A549 (cell line): Measurements from ENCODE around the gene PEAK3. TPM values are rescaled to one million over a fixed set of nuclear protein-coding genes. Genes with fewer than 3 reads are reported as not detected.
A peak's percentile ranks its signal among the peaks of the same experiment; 100 is the strongest.

Experiments used
- ATAC-seq, 2 experiments: fragments of 200-7000 bp in 1 of 2; fragments of >200 bp in 1 of 2; cut with Nextera tagmentation in 1 of 2; cut with Tn5 transposase in 1 of 2; 3 replicates each; pipeline versions ENCODE4 v1.8.0 to v1.9.1; 2018 to 2020; ENCODE audit warnings: mild to moderate bottlenecking in 1 of 2, moderate library complexity in 1 of 2
- CTCF ChIA-PET: fragments of 300-600 bp; sonication (Branson Sonifier 250); formaldehyde crosslinking; extraction: SDS; loops from one replicate; lab custom pipeline; 2021; ENCODE audit warnings: antibody characterized with exemption, inconsistent platforms; lab: Yijun Ruan, JAX
- POLR2A ChIA-PET: fragments of 350-600 bp; formaldehyde crosslinking; extraction: SDS; loops from one replicate; lab custom pipeline; 2021; ENCODE audit warnings: antibody characterized with exemption, inconsistent platforms; lab: Yijun Ruan, JAX
- DNase-seq, 2 experiments: peaks; one replicate each; pipeline versions ENCODE4 v3.0.0 to v3.0.0-alpha.2; 2011 to 2016; ENCODE audit warnings: low read depth in 1 of 2, low spot score in 1 of 2
- FAIRE-seq: peaks from 2 replicates; lab custom pipeline; 2011; peaks lifted over from hg19 to GRCh38; lab: Jason Lieb, UNC
- H3K27ac ChIP-seq, 2 experiments: fragments of >200 bp; sonication (Bioruptor Twin); formaldehyde crosslinking; 3 replicates each; pipeline ENCODE4 v1.5.1; 2016 to 2017
- H3K4me1 ChIP-seq: fragments of >200 bp; sonication (Bioruptor Twin); formaldehyde crosslinking; 3 replicates; pipeline ENCODE4 v1.6.1; 2016
- H3K4me2 ChIP-seq: fragments of >200 bp; sonication (Bioruptor Twin); formaldehyde crosslinking; 3 replicates; pipeline ENCODE4 v1.6.1; 2016
- H3K4me3 ChIP-seq: fragments of >200 bp; sonication (Bioruptor Twin); formaldehyde crosslinking; 3 replicates; pipeline ENCODE4 v1.5.1; 2016
- H3K9me3 ChIP-seq: fragments of >200 bp; sonication (Bioruptor Twin); formaldehyde crosslinking; 3 replicates; pipeline ENCODE4 v1.6.1; 2016
- BHLHE40 ChIP-seq: IDR thresholded peaks from 2 replicates; pipeline ENCODE4 v1.6.1; 2012; ENCODE audit warnings: low read depth, low read length, inconsistent platforms
- CBX8 ChIP-seq: fragments of 200-600 bp; sonication (generic); IDR thresholded peaks from 2 replicates; pipeline ENCODE4 v1.6.1; 2016
- CHD2 ChIP-seq: fragments of 150-350 bp; IDR thresholded peaks from 2 replicates; pipeline ENCODE4 v1.6.1; 2014; ENCODE audit warnings: low read length; ENCODE audit not compliant: partially characterized antibody
- FOXS1 ChIP-seq: fragments of 250-450 bp; sonication (Bioruptor Pico); IDR thresholded peaks from 2 replicates; pipeline ENCODE4 v1.5.0; 2020; ENCODE audit warnings: mild to moderate bottlenecking, moderate library complexity
- HDAC2 ChIP-seq: fragments of 200-600 bp; sonication (generic); IDR thresholded peaks from 2 replicates; pipeline ENCODE4 v1.6.1; 2016
- JUN ChIP-seq, 2 experiments: fragments of >200 bp; sonication (Bioruptor Twin); formaldehyde crosslinking; IDR thresholded peaks; 2 replicates in 1 of 2; 3 replicates in 1 of 2; pipeline ENCODE4 v1.6.1; 2016 to 2017
- RAD21 ChIP-seq, 2 experiments: fragments of >200 bp in 1 of 2; sonication (Bioruptor Twin) in 1 of 2; formaldehyde crosslinking in 1 of 2; IDR thresholded peaks in 1 of 2; conservative IDR thresholded peaks in 1 of 2; 2 replicates in 1 of 2; 3 replicates in 1 of 2; pipeline ENCODE4 v1.6.1; 2012 to 2018; ENCODE audit warnings: inconsistent platforms in 1 of 2
- SMC3 ChIP-seq: fragments of >200 bp; sonication (Bioruptor Twin); formaldehyde crosslinking; IDR thresholded peaks from 3 replicates; pipeline ENCODE4 v1.6.1; 2018; ENCODE audit warnings: inconsistent platforms
- SREBF2 ChIP-seq: fragments of 450-650 bp; IDR thresholded peaks from 2 replicates; pipeline ENCODE4 v1.6.1; 2014; ENCODE audit warnings: mild to moderate bottlenecking, moderate library complexity
- TFCP2L1 ChIP-seq: fragments of 250-450 bp; sonication (Bioruptor Pico); IDR thresholded peaks from 2 replicates; pipeline ENCODE4 v1.5.0; 2021; ENCODE audit warnings: mild to moderate bottlenecking
- ZFP36 ChIP-seq: fragments of 450-650 bp; IDR thresholded peaks from 2 replicates; pipeline ENCODE4 v1.6.1; 2014; ENCODE audit warnings: borderline replicate concordance; ENCODE audit not compliant: partially characterized antibody
- WGBS: methylation state at CpG from one replicate; pipeline ENCODE4 v1.1.6; 2017; ENCODE audit errors: missing lambda C conversion rate; 5-methylcytosine and 5-hydroxymethylcytosine counted together
- polyA plus RNA-seq, 4 experiments: library from polyadenylated mRNA; depleted of rRNA in 3 of 4; stranded (reverse); fragments of >200 nt; fragmentation: RNase III in 1 of 4; extraction: RNeasy Plus Mini Kit Qiagen cat#74134 plus additional on column Dnase treatment in 1 of 4; gene quantifications; 2 replicates in 3 of 4; 3 replicates in 1 of 4; pipeline ENCODE4 v1.2.3, GENCODE V29; 2011 to 2017
- TF ChIP-seq, protein P1 (sequence below): fragments of >200 bp; sonication (Bioruptor Twin); formaldehyde crosslinking; IDR thresholded peaks from 2 replicates; pipeline ENCODE4 v1.6.1; 2016
- TF ChIP-seq, protein P2 (sequence below): fragments of 150-350 bp; IDR thresholded peaks from 2 replicates; pipeline ENCODE4 v1.6.1; 2014; ENCODE audit warnings: low read depth, mild to moderate bottlenecking, low read length
- TF ChIP-seq, protein P3 (sequence below): fragments of >200 bp; sonication (Bioruptor Twin); formaldehyde crosslinking; IDR thresholded peaks from 3 replicates; pipeline ENCODE4 v1.5.1; 2016
- TF ChIP-seq, protein P4 (sequence below): IDR thresholded peaks from 2 replicates; pipeline ENCODE4 v1.6.1; 2012
- TF ChIP-seq, protein P5 (sequence below): IDR thresholded peaks from 2 replicates; pipeline ENCODE4 v1.6.1; 2012

The PEAK3 gene
- polyA plus RNA-seq, 2 of the 4 experiments (the other 2 are of a cell fraction) = not detected

DNA sequence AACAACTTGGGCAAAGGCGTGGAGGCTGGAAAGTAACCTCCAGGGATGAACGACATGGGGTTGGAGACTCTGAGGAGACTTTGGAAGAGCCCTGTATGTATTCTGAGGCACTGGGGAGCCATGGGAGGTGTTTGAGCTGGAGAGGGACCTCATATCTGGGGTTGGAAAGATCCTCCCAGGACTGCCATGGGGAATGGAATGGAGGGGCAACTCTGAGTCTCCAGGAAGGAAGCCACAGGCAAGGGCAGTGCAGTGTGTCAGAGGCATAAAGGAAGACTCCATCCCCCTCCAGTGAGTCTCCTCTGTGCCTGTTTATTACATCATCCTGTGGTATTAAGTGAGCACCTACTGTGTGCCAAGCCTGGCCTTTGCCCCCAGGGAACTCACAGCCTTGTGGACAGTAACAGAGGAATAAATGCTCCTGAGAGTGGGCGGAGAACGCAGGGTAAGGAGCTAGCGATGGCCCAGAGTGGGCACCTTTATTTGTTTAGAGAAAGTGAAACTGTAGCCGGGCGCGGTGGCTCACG, 7.7 kb downstream of the PEAK3 start:
- Histone ChIP-seq H3K4me3 (peak overlapping the region; percentile 34; the same call in 1 of the 3 replicates), H3K4me2 (peak overlapping the region; percentile 92), H3K4me1 (peaks cover 20% of the 10 kb centered on the region), H3K27ac (peak overlapping the region in 1 of 2 experiments; percentile 84; a peak in 3 of 6 replicates), H3K9me3 (no peaks in the 10 kb centered on the region)
- no peak for DNase-seq
- POLR2A ChIA-PET = no interaction called here
- CTCF ChIA-PET = interaction anchor here (0.8 to 3.2 kb wide), 18 partner anchors 9 to 339 kb away, joined by 3 to 25 read pairs (median 4); no protein-coding TSS in a partner anchor
- TF ChIP-seq CHD2 = no peak
- TF ChIP-seq ZFP36 = peak; percentile 61
- no peak for TF ChIP-seq TFCP2L1 (CRISPR knock-in tag)
- TF ChIP-seq, protein P1, sequence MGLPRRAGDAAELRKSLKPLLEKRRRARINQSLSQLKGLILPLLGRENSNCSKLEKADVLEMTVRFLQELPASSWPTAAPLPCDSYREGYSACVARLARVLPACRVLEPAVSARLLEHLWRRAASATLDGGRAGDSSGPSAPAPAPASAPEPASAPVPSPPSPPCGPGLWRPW = no peak
- ATAC-seq = no peak
- no peak for FAIRE-seq
- 91% methylated on average over 9 of the region's 9 CpGs for WGBS

DNA sequence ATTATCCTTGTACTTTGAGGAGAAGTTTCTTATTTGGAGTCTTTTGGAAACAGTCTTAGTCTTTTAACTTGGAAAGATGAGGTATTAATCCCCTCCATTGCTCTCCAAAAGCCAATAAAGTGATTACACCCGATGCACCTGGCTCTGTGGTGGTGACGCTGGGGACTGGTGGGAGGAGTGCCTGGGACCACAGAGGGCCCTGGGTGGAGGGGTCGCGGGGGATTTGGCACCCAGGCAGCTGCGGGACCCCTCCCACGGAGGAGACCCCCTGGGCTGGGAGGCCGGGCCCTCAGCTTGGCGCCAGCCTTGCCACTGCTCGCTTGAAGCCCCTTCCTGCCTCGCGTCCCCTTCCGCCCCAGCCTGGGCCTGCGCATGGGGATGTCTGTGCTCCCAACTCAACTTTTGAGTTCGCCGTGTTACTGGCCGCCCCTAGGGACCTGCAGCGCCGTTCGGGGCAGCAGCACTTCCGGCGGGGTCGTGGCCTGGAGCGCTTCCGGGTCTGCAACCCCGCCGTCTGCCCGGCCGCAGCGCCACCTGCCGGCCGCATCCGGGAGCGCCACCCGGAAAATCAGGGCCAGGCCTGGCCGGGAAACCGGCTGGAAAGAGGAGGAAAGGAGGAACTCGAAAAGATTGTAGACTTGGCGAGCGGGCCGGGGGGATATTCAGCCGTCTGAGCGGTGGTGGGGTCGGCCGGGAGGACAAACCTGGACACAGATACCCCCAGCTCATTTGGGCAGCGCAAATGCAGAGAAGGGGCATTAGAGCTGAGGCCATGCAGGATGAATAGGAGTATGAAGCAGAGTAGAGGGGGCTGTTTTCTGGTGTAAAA, 8.4 kb downstream of the PEAK3 start:
- peak; percentile 37 to 66; a peak in 5 of 6 replicates for ATAC-seq
- Histone ChIP-seq H3K9me3 (no peaks in the 10 kb centered on the region), H3K4me2 (peak overlapping the region; percentile 92), H3K4me1 (peaks cover 20% of the 10 kb centered on the region), H3K4me3 (peak overlapping the region; percentile 34), H3K27ac (peak overlapping the region; percentile 57 to 84; a peak in 5 of 6 replicates)
- TF ChIP-seq, protein P2, sequence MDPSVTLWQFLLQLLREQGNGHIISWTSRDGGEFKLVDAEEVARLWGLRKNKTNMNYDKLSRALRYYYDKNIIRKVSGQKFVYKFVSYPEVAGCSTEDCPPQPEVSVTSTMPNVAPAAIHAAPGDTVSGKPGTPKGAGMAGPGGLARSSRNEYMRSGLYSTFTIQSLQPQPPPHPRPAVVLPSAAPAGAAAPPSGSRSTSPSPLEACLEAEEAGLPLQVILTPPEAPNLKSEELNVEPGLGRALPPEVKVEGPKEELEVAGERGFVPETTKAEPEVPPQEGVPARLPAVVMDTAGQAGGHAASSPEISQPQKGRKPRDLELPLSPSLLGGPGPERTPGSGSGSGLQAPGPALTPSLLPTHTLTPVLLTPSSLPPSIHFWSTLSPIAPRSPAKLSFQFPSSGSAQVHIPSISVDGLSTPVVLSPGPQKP = no peak
- no peak for TF ChIP-seq CBX8
- TF ChIP-seq, protein P3, sequence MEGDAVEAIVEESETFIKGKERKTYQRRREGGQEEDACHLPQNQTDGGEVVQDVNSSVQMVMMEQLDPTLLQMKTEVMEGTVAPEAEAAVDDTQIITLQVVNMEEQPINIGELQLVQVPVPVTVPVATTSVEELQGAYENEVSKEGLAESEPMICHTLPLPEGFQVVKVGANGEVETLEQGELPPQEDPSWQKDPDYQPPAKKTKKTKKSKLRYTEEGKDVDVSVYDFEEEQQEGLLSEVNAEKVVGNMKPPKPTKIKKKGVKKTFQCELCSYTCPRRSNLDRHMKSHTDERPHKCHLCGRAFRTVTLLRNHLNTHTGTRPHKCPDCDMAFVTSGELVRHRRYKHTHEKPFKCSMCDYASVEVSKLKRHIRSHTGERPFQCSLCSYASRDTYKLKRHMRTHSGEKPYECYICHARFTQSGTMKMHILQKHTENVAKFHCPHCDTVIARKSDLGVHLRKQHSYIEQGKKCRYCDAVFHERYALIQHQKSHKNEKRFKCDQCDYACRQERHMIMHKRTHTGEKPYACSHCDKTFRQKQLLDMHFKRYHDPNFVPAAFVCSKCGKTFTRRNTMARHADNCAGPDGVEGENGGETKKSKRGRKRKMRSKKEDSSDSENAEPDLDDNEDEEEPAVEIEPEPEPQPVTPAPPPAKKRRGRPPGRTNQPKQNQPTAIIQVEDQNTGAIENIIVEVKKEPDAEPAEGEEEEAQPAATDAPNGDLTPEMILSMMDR = peak; percentile 76
- no peak for TF ChIP-seq SREBF2
- no peak for TF ChIP-seq BHLHE40
- TF ChIP-seq FOXS1 = no peak
- peak; percentile 78 for TF ChIP-seq SMC3
- TF ChIP-seq JUN (IDR thresholded peaks at IDR 0.05) = peak in 1 of 2 experiments; percentile 64; a peak in 2 of 5 replicates
- no peak for TF ChIP-seq HDAC2
- TF ChIP-seq RAD21 (conservative IDR thresholded peaks at IDR 0.05 in 1 of 2, IDR thresholded peaks at IDR 0.05 in 1 of 2) = peak; percentile 41 to 60
- TF ChIP-seq, protein P4, sequence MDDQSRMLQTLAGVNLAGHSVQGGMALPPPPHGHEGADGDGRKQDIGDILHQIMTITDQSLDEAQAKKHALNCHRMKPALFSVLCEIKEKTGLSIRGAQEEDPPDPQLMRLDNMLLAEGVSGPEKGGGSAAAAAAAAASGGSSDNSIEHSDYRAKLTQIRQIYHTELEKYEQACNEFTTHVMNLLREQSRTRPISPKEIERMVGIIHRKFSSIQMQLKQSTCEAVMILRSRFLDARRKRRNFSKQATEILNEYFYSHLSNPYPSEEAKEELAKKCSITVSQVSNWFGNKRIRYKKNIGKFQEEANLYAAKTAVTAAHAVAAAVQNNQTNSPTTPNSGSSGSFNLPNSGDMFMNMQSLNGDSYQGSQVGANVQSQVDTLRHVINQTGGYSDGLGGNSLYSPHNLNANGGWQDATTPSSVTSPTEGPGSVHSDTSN = peak; percentile 37; the same call in 1 of the 2 replicates
- TF ChIP-seq TFCP2L1 (CRISPR knock-in tag) = no peak
- TF ChIP-seq, protein P5, sequence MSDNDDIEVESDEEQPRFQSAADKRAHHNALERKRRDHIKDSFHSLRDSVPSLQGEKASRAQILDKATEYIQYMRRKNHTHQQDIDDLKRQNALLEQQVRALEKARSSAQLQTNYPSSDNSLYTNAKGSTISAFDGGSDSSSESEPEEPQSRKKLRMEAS = peak; percentile 56
- ChIA-PET CTCF (interaction anchor here (0.7 to 3.2 kb wide), 19 partner anchors 10 to 340 kb away, joined by 3 to 25 read pairs (median 4); no protein-coding TSS in a partner anchor), POLR2A (interaction anchor here (0.6 kb wide), 1 partner anchor 278 kb away, joined by 3 read pairs; no protein-coding TSS in a partner anchor)
- WGBS = 20% methylated on average over 25 of the region's 45 CpGs
- peak; percentile 78 to 86 for DNase-seq
- FAIRE-seq = no peak
